DMS153 (cell line): ENCODE measurements around the gene MAPK12.
A peak's percentile ranks its signal among the peaks of the same experiment; 100 is the strongest.

Experiments
- DNase-seq: peaks from one replicate; lab custom pipeline; 2025; lab: John Stamatoyannopoulos, UW

MAPK12 gene

GRCh38 chr22:50232481-50233151, 28.9 kb downstream of the MAPK12 start:
- no peak for DNase-seq

GRCh38 chr22:50229370-50229769, 32.1 kb downstream of the MAPK12 start:
- DNase-seq = no peak

GRCh38 chr22:50228366-50228765, 33.1 kb downstream of the MAPK12 start:
- no peak for DNase-seq

GRCh38 chr22:50227579-50228215, 33.8 kb downstream of the MAPK12 start:
- no peak for DNase-seq

GRCh38 chr22:50226875-50227165, 34.7 kb downstream of the MAPK12 start:
- no peak for DNase-seq

- no peak for DNase-seq
Observed at GRCh38 chr22:50226063-50226874, 35.2 kb downstream of the MAPK12 start.

GRCh38 chr22:50225200-50225969, 36.1 kb downstream of the MAPK12 start:
- DNase-seq = no peak

- no peak for DNase-seq
Observed at GRCh38 chr22:50224071-50224470, 37.4 kb downstream of the MAPK12 start.

- no peak for DNase-seq
Observed at GRCh38 chr22:50222508-50222907, 39.0 kb downstream of the MAPK12 start.

- no peak for DNase-seq
Observed at GRCh38 chr22:50221410-50222300, 39.8 kb downstream of the MAPK12 start.

GRCh38 chr22:50220603-50221409, 40.7 kb downstream of the MAPK12 start:
- no peak for DNase-seq

GRCh38 chr22:50219800-50220602, 41.5 kb downstream of the MAPK12 start:
- no peak for DNase-seq

- DNase-seq = peak; percentile 63
Observed at GRCh38 chr22:50218996-50219727, 42.3 kb downstream of the MAPK12 start.

- DNase-seq = no peak
Observed at GRCh38 chr22:50218153-50218995, 43.1 kb downstream of the MAPK12 start.

GRCh38 chr22:50217543-50218152, 43.8 kb downstream of the MAPK12 start:
- DNase-seq = no peak

GRCh38 chr22:50216684-50217520, 44.6 kb downstream of the MAPK12 start:
- DNase-seq = no peak
